Fibroblast of lung (primary cell): ENCODE measurements around the gene GPR34. TPM values are rescaled to one million over a fixed set of nuclear protein-coding genes. Genes with fewer than 3 reads are reported as not detected.

ENCODE experiments used
- DNase-seq, 2 donors: peaks; one replicate each; pipeline versions ENCODE4 v3.0.0 to v3.0.0-alpha.2; 2010; ENCODE audit warnings: low read depth in 2 of 2
- H2AFZ ChIP-seq: 2 replicates; pipeline ENCODE4 v1.5.1; 2012; ENCODE audit warnings: low read length, control low read depth, inconsistent platforms
- H3K27ac ChIP-seq: 2 replicates; pipeline ENCODE4 v1.5.1; 2011; ENCODE audit warnings: low read length, control low read depth; ENCODE audit not compliant: insufficient read depth
- H3K27me3 ChIP-seq: 2 replicates; pipeline ENCODE4 v1.5.1; 2011; ENCODE audit warnings: mild to moderate bottlenecking, low read length; ENCODE audit not compliant: control insufficient read depth, insufficient read depth
- H3K36me3 ChIP-seq: 2 replicates; pipeline ENCODE4 v1.5.1; 2011; ENCODE audit warnings: low read length; ENCODE audit not compliant: control insufficient read depth, insufficient read depth
- H3K4me1 ChIP-seq: 2 replicates; pipeline ENCODE4 v1.5.1; 2011; ENCODE audit warnings: low read length; ENCODE audit not compliant: control insufficient read depth, insufficient read depth; ENCODE audit errors: extremely low read depth
- H3K4me2 ChIP-seq: 2 replicates; pipeline ENCODE4 v1.5.1; 2011; ENCODE audit warnings: low read length, control low read depth; ENCODE audit not compliant: insufficient read depth; ENCODE audit errors: extremely low read depth
- H3K4me3 ChIP-seq, 4 experiments: fragments of 200-600 bp in 1 of 4; sonication (generic) in 1 of 4; replicated peaks in 1 of 4; 2 replicates each; pipeline ENCODE4 v1.5.1; 2011 to 2016; ENCODE audit warnings: low read length in 4 of 4, low read depth in 3 of 4, mild to moderate bottlenecking in 3 of 4, control low read depth in 2 of 4, inconsistent platforms in 1 of 4, mixed read lengths in 1 of 4; ENCODE audit not compliant: insufficient read depth in 1 of 4; ENCODE audit errors: control extremely low read depth in 1 of 4
- H3K79me2 ChIP-seq: 2 replicates; pipeline ENCODE4 v1.5.1; 2012; ENCODE audit warnings: mild to moderate bottlenecking, low read length, inconsistent platforms; ENCODE audit not compliant: control insufficient read depth, insufficient read depth
- H3K9ac ChIP-seq: 2 replicates; pipeline ENCODE4 v1.5.1; 2011; ENCODE audit warnings: mild to moderate bottlenecking, low read length, control low read depth; ENCODE audit not compliant: insufficient read depth
- H3K9me3 ChIP-seq: 2 replicates; pipeline ENCODE4 v1.5.1; 2012; ENCODE audit warnings: low read depth, low read length; ENCODE audit not compliant: control insufficient read depth, insufficient read depth
- H4K20me1 ChIP-seq: 2 replicates; pipeline ENCODE4 v1.5.1; 2011; ENCODE audit warnings: low read length; ENCODE audit not compliant: control insufficient read depth, insufficient read depth; ENCODE audit errors: extremely low read depth
- EZH2 ChIP-seq: IDR thresholded peaks from 2 replicates; pipeline ENCODE4 v1.5.1; 2012; ENCODE audit warnings: low read length, control low read depth, mild to moderate bottlenecking; ENCODE audit errors: missing control alignments
- polyA plus RNA-seq, 2 donors: library from polyadenylated mRNA; depleted of rRNA in 1 of 2; stranded (reverse) in 1 of 2; unstranded in 1 of 2; fragments of >200 nt; gene quantifications; 2 replicates each; pipeline ENCODE4 v1.2.1, GENCODE V29; 2011 to 2012; ENCODE audit warnings: missing spikeins in 1 of 2
- total RNA-seq: library from RNA; depleted of rRNA; stranded (reverse); fragments of >200 nt; gene quantifications from 2 replicates; pipeline ENCODE4 v1.2.1, GENCODE V29; 2014
- TF ChIP-seq, protein P1 (sequence below), 2 donors: IDR thresholded peaks in 1 of 2; conservative IDR thresholded peaks in 1 of 2; 1 replicate in 1 of 2; 2 replicates in 1 of 2; pipeline ENCODE4 v1.5.1; 2011 to 2012; ENCODE audit warnings: low read length in 2 of 2, control low read depth in 1 of 2, inconsistent platforms in 1 of 2, low read depth in 1 of 2, mild to moderate bottlenecking in 1 of 2

GPR34 gene
- total and polyA plus RNA-seq, 2 donors (not counting 1 experiment from before 2014, with no cell fraction given) = not detected

GRCh38 chrX:41720125-41720779 is 31.5 kb downstream of the GPR34 start:
- H4K20me1 ChIP-seq = no peaks in the 10 kb centered on the region
- no peak overlapping the region for H3K27ac ChIP-seq
- H3K9ac ChIP-seq = no peak overlapping the region
- no peaks in the 10 kb centered on the region for H3K4me1 ChIP-seq
- no peak overlapping the region for H3K4me3 ChIP-seq
- H3K79me2 ChIP-seq = no peaks in the 10 kb centered on the region
- no peaks in the 10 kb centered on the region for H3K9me3 ChIP-seq
- peak in 1 of 2 donors; percentile 51 for DNase-seq
- H3K36me3 ChIP-seq = no peaks in the 10 kb centered on the region
- no peak overlapping the region for H2AFZ ChIP-seq
- H3K27me3 ChIP-seq = no peaks in the 10 kb centered on the region
- TF ChIP-seq, protein P1, sequence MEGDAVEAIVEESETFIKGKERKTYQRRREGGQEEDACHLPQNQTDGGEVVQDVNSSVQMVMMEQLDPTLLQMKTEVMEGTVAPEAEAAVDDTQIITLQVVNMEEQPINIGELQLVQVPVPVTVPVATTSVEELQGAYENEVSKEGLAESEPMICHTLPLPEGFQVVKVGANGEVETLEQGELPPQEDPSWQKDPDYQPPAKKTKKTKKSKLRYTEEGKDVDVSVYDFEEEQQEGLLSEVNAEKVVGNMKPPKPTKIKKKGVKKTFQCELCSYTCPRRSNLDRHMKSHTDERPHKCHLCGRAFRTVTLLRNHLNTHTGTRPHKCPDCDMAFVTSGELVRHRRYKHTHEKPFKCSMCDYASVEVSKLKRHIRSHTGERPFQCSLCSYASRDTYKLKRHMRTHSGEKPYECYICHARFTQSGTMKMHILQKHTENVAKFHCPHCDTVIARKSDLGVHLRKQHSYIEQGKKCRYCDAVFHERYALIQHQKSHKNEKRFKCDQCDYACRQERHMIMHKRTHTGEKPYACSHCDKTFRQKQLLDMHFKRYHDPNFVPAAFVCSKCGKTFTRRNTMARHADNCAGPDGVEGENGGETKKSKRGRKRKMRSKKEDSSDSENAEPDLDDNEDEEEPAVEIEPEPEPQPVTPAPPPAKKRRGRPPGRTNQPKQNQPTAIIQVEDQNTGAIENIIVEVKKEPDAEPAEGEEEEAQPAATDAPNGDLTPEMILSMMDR (conservative IDR thresholded peaks at IDR 0.05 in 1 of 2, IDR thresholded peaks at IDR 0.05 in 1 of 2; ENCODE audit: low read depth in 1 of 2, low read length in 2 of 2) = no peak
- TF ChIP-seq EZH2 = no peak
- no peak overlapping the region for H3K4me2 ChIP-seq

- H2AFZ ChIP-seq = no peak overlapping the region
- no peak for DNase-seq
- no peak overlapping the region for H3K4me3 ChIP-seq
- H3K27me3 ChIP-seq = no peaks in the 10 kb centered on the region
- no peaks in the 10 kb centered on the region for H3K36me3 ChIP-seq
- no peaks in the 10 kb centered on the region for H3K79me2 ChIP-seq
- H3K4me1 ChIP-seq = no peaks in the 10 kb centered on the region
- no peaks in the 10 kb centered on the region for H4K20me1 ChIP-seq
- no peak overlapping the region for H3K27ac ChIP-seq
- H3K9ac ChIP-seq = no peak overlapping the region
- H3K4me2 ChIP-seq = no peak overlapping the region
- H3K9me3 ChIP-seq = no peaks in the 10 kb centered on the region
- no peak for TF ChIP-seq EZH2
- TF ChIP-seq, protein P1 (conservative IDR thresholded peaks at IDR 0.05 in 1 of 2, IDR thresholded peaks at IDR 0.05 in 1 of 2; ENCODE audit: low read depth in 1 of 2, low read length in 2 of 2) = no peak
Measured at GRCh38 chrX:41721590-41721989, 32.8 kb downstream of the GPR34 start.

GRCh38 chrX:41722214-41722613 is 33.4 kb downstream of the GPR34 start:
- Histone ChIP-seq H3K9me3 (no peaks in the 10 kb centered on the region), H2AFZ (no peak overlapping the region), H3K79me2 (no peaks in the 10 kb centered on the region), H3K4me3 (no peak overlapping the region), H3K4me2 (no peak overlapping the region), H3K27ac (no peak overlapping the region), H3K27me3 (no peaks in the 10 kb centered on the region), H3K36me3 (no peaks in the 10 kb centered on the region), H4K20me1 (no peaks in the 10 kb centered on the region), H3K9ac (no peak overlapping the region), H3K4me1 (no peaks in the 10 kb centered on the region)
- DNase-seq = no peak
- TF ChIP-seq, protein P1 (conservative IDR thresholded peaks at IDR 0.05 in 1 of 2, IDR thresholded peaks at IDR 0.05 in 1 of 2; ENCODE audit: low read depth in 1 of 2, low read length in 2 of 2) = no peak
- no peak for TF ChIP-seq EZH2
